Measurements from ENCODE around the gene RNF13.
A peak's percentile ranks its signal among the peaks of the same experiment; 100 is the strongest.
"Not testable (repeated sequence)": the region's sequence is repeated elsewhere in the genome, so short reads cannot be mapped to it uniquely, and the experiment has no call there.

RNF13 gene

DNA sequence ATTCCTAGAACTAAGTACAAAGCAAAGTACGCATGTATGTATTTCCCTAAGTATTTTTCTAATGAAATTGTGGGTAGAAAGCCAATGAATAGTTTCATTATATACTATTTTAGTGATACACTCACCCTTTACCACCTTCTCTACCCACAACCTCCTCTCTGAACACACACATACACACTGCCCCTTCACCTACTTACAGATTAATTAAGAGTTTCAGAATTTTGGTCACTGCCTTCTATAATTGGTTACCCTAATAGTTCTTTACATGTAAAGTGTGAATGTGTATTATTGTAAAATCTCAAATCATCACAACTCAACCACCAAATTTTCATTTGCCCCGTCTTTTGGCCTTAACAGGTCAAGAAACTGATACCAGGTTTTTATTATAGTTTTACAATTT, 150.5 kb downstream of the RNF13 start:
- DNase-seq: no peak

DNA sequence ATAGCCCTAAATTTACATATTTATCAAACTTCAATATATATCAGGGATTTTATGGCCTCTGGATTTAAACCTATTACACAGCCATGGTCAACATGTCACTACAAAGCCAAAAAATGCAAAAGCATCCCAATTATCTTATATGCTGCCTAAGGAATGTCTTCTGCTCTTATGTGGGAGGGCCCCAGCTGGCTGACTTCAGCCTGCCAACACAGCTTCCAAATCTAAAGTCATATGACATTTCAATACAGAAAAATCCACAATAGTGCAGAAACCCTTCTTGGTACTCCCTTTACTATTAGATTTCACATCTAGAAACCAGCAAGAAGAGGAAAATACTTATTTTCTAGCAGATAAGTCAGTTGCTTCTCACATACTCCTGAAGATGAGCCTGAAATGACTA, 151.3 kb downstream of the RNF13 start:
- no peak for DNase-seq

DNA sequence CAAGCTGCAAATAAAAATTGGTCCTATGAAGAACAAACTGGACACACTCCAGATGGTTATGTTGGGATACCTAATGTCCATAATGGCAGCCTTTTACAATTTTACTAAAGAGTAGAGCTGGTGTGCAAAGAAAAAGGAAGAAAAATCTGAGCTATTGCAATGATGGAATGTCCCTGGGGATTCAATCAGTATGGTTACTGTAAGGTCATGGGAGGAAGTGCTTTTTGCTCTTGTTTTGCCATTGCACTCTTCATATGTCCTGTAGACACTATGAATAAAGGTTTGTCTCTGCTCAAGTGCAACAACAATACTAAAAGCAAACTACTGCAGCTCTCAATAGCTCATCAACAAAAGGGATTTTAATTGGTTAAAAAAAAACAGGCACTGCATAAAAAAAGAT, 152.3 kb downstream of the RNF13 start:
- DNase-seq: no peak

DNA sequence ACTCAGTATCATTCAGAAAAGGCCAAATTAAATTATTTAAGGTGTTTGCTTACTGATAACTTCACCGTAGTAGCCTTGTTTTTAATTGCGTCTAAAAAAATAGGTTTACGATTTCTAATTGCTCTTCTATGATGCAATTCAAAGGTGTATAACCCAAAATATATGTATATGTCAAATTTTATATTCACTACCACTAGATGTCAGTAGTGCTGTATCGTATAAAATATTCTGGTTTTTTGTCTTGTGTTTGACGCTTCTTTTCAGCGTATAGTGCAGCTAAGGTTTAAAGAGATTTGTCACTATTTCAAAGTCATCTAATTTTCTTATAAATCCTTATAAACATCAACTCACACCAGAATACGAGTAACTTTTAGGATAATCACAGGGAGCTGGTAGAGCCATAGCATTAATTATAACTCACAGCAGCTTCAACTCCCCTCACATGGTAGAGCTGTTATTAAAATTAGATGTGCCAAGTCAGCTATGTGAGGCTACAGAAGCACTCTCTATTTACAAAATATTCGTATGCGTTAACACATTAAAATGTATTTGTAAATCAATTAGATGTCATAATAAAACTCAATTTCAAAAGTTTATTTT, 154.2 kb downstream of the RNF13 start:
- DNase-seq: peak in 3 of 6 experiments; percentile 19 to 56 (median 43)

DNA sequence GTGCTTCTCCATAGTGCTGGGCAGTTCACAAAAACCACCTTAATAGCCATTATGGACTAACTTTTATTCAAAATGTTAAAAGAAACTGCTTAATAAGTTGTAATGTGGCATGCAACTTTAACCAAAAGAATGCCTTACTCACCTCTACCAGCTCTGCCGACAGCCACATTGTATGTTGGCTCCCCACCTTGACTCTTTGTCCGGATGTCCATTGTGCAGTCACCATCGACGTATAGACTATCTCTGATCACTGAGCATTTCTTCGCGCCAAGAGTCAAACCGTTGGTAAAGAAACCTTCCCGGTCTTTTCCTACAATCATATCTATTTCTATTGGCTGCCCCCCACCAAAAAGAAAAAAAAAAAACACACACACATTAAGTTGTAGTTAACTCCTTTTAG, 155.2 kb downstream of the RNF13 start:
- DNase-seq: no peak

DNA sequence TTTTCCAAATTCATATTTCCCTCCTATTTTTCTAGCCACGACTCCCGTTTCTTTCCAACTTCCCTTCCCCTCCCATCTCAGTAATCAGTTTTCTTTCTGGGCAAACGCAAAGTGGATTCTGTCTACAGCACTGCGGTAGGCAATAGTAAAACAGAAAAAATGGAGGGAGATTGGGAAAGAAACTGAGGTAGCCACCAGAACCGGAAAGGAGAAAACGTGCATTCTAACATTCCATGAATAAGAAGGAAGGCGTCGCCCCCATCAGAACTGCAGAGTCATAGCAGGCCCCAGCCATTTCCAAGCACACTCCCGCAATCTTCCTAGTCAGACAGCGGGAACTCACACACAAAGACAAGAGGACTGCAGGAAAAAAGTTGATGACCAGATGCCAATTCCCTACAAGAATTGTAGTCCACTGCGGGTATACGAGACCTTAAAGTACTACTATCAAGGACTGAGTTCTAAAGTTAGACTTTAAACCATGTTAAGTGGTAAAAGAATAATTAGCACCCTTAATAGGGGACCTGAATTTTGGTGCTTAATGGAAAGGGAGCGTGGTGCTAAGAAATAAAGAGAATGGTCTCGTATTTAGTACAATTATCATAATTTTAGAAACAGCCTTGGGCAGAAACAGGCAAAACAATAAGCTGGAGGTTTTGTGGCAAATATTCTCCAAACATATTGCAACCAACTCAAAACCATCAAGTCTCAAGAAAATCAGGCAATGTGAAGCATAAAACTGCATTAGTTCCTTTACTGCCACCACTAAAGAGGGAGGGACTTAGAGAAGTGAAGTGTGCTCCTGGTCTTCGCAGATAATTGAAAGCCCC, 156.3 kb downstream of the RNF13 start:
- DNase-seq: no peak

DNA sequence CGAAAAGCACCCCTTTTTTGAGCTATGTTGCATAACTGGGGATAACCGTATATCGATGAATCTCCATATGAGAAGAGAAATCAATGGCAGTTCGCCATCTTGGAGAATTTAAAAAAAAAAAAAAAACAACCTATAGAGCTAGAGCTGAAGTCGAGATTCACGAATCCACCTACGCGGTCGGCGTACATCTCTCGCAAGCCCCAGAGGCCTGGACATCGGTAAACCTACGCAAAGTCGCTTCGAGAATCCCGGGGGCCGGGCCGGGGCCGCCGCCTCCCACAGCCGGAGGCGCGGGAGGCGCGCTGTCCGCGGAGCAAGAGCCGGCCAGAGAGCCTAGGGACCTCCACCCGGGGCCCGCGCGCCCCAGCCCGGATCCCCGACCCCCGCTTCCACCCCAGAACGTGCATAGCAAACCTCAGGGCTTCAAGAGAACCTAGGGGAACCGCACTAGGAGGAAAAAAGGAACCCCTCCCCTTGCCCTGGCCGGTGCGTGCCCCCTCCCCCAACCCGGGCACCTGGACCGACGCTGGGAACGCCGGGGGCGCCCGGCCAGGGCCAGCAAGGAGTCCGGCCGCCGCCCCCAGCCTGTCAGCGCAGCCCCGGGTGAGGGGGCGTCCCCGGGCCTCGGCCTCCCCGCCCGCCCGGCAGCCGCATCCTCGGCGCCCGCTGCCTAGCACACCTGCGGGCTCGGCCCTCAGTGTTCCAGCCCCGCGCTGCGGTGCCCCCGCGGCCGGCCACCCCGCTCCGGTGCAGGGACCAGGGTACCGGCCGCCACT, 157.1 kb downstream of the RNF13 start:
- peak; percentile 64 to 82 (median 72) for DNase-seq

DNA sequence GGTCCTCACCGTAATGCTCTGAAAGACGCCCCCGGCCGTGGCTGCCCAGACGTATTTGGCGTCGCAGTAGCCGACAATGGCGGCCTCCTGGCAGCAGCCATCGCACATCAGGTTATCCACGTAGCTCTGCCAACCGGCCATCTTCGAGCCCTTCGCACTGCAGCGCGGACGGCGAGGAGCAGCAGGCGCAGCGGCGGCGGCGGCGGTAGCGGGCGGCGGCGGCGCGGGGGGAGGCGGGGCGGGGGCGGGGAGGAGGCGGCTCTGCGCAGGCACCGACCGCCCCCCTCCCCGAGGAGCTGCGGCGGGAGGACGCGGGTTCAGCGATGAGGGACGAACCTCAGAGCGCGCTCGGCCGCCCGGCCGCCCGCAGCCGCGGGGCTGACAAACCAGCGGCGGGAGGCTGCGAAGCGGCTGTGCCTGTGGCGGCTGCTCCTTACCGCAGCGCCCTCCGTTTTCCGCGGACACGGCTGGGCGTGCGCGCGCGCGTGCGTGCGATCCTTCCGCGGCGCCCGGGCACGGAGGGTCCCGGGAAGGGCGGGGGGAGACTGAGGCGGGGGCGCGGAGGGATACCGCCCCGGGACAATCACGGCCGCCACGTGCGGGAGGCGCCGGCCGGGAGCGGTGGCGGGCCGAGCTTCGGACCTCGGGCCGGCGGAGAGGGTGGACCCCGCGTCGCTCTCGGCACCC, 157.8 kb downstream of the RNF13 start, which contains the start of gene PFN2:
Gene PFN2 (minus strand): TSS at position 180 of the 687 bp plus-strand sequence. CDS start 39 bp downstream, at position 141.
- DNase-seq: peak; percentile 43 to 79 (median 56)

DNA sequence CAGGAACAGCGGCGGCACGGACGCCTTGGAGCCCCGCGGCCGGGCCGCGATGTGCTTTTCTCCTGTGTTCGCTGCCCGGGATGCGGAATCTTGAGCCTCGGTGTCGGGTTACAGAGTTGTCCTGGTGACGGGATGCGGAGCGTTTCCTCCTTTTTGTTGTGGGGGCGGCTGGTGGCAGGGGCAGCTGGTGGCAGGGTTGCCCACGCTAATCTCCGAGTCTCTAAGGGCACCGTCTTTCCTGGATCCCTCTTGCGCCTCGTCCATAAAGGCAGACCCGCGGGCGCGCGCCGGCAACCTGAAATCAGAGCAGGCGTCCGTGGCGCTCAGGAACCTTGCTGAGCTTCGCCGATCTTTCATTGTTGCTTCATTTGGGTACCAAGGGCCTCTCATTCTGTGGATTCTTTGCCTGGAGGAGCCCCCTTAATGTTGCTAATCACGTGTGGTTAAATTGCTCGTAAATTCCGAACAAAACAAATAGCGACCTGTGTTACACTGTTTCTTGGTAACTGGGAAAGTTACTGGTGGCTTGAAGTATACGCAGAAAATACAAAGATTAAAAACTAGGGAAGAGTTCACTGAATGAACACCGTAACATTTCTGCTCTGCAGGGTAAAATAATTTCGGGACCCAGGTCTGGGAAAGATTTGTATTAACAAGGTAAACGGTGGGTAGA, 158.5 kb downstream of the RNF13 start:
- DNase-seq: peak; percentile 5 to 66 (median 28)

DNA sequence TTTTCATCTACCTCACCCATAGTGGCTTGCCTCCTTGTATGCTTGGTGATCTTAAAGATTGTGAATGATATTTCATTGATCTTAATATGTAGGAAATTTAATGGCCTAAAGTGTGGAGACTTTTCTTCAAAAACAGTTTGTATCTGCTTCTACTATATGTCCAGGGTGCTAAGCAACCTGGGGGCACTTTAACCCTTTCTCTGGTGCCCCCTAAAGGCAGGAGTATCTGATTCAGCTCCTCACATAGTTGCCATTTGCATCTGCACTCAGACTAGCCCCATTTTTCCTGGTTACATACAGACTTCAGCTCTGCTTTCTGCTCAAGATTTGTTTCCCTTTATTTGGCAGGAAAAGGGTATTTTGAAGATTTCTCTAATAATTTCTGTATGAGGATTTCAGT, 162.9 kb downstream of the RNF13 start:
- no peak for DNase-seq

DNA sequence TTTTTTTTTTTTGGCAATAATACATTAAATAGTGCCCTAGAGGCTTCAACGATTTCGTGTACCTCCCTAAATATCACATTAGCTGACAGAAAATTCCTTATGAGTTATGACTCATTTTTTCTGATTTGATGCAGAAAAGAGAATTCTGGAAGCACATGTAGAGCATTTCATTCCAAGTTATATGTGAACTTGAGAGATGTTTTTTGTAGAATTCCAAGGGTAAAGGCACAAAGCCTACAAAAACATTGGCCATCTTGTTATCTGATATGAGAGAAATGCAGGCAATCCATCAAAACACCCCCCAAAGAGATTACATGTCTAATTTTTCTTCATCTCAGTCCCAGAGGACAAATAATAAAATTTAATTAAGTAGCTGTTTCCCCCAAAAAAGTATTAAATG, 164.4 kb downstream of the RNF13 start:
- no peak for DNase-seq

DNA sequence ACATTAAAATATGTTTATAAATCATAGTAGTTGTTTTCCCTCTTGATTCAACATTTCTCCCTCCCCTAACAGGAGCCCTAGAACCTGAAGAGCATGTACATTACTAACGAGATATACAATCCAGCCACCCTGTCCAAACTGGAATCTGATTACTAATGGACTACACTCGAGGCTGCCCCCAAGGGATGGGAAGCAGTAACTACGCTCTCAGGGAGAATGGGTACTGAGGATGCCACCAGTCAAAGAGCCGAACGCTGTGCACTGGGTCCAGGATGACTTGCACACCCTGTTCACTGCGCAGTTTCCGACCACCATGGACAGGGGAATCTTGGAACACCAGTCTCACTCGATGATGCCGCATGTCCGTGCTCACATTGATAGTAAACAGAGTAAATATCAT, 169.0 kb downstream of the RNF13 start:
- DNase-seq: not testable (repeated sequence)

DNA sequence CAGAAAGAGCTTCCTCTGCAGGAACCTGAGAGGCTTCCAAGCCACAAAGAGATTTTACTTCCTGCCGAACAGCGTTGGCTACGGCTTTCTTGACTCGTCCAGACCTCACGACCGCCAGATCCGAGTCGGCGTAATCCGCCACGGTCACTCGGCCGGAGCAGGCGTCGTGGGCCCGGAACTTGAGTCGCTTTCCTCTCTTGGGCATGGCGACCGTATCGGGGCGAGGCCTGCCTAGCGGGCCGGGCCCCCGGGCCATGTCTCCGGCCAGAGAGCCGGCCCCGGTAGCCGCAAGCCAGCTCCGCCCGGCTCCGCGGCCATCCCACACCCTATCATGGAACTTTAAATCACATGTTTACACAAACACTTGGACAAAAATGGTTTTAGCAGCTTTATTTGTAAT, 170.0 kb downstream of the RNF13 start:
- not testable (repeated sequence) for DNase-seq

DNA sequence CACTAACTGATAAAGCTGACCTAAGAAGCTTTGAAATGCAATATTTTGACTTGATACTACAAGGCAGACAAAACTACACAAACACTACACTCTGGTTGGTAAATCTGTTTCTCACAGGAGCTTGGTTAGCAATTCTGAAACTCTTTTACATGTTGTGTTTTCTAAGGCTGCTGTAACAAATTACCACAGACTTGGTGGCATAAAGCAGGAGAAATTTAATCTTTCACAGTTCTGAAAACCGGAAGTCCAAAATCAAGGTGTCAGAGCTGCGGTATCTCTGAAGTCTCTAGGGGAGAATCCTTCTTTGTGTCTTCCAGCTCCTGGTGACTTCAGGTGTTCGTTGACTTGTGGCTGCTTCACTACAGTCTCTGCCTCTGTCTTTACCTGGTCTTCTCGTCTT, 170.6 kb downstream of the RNF13 start:
- no peak for DNase-seq

DNA sequence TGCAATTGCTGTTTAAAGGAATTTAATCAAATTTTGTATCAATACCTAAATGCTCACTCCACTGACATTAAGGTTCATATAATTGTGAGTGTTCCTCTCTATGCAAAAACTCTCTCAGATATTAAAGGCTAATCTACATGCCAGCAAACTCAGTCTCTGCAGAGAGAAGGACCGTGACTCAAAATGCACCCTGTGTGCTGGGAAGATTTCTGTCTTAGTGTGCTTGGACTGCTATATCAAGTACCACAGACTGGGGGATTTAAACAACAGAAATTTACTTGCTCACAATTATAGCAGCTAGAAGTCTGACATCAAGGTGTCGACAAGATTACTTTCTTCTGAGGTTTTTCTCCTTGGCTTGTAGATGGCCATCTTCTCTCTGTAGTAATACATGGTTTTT, 176.3 kb downstream of the RNF13 start:
- DNase-seq: no peak

DNA sequence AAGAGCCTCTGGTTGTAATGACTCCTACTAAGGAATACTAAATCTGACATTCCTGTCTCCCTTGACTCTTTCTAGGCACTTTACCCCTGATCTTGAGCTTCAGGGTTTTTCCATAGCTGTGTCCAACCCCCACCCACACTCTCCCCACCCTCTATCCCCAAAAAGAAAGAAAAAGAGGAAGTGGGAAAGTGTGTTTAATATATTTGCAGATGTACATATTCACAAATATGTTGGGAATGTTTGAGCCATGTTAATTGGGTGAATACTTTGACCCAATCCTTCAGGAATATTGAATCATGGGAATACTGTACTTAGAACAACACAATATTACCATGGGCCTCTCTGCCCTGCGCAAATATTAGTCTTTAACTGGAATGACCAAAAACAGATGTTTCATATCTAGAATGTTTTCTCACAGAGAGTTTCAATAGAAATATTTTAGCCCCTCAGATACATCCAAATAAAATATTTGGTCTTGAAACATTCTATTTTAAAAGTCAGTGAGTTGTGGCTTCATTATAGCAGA, 177.5 kb downstream of the RNF13 start:
- DNase-seq: no peak

DNA sequence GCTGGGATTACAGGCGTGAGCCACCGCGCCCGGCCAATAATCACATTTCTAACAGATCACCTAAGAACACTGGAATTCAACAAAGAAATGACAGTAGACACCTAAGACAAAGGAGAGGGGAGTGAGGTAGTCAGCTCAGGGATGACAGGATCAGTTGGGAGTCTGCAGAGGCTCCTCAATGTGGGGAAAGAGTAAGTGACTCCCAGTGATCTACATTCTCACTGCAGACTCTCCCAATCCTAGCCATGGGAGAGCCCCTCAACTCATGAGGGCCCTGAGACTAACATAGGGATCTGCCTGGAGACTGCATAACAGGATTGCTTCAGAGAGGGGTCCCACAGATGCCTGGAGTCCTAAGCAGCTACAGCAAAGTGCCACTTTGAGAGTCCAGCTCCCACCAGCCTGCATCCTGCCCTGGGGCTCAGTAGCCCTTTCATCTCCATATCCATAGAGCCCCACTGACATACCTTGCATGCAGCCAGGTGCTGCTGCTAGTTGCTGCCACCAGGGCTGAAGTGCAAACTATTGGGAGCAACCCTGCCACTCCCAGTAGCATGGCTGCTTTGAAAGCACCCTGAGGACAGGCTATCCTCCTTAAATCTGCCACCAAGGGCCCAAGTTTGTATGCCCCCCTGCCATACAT, 179.5 kb downstream of the RNF13 start:
- DNase-seq: no peak

DNA sequence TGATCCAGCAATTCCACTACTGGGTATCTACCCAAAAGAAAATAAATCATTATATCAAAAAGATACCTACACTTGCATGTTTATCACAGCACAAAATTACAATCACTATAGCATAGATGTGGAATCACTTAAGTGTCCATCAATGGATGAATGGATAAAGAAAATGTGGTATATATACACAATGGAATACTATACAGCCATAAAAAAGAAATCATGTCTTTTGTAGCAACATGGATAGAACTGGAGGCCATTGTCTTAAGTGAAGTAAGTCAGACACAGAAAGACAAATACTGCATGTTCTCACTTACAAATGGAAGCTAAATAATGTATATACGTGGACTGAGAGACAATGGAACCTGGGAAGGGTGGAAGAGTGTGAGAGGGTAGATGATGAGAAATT, 185.9 kb downstream of the RNF13 start:
- no peak for DNase-seq

DNA sequence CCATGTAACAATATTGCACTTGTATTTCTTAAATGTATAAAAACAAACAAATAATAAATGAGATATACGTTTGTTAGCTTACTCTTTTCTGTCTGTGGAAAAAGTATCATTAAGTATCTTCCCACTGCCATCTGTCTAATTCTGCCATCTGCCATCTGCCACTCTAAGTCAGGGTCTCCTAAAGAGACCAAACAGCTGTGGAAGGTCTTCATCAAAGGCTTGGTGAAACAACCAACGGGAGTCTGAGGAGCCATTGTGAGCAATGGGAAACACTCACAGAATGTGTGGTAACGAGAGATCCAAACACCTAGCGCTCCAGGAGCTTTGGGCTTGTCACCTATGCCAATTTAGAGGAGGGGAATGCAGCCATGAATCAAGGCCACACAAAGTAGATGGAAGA, 186.4 kb downstream of the RNF13 start:
- DNase-seq: no peak

DNA sequence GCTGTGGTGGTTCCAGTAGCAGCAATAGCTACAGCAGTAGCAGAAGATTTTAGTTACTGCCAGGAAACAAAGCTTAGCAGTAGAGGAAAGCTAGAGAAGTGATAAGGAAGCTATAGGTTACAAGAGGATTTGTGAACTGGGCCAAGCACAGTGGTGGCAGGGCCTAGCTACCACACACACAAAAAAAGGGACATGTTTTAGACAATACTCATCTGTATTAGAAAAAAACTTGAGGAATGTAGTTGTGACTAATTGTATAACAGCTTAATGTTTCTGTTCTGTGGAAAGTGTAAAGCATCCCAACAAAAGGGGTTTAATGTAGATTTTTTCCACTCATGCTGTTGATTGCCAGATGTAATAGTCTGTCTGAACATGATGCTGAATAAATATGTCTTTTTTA, 187.6 kb downstream of the RNF13 start:
- DNase-seq: no peak

DNA sequence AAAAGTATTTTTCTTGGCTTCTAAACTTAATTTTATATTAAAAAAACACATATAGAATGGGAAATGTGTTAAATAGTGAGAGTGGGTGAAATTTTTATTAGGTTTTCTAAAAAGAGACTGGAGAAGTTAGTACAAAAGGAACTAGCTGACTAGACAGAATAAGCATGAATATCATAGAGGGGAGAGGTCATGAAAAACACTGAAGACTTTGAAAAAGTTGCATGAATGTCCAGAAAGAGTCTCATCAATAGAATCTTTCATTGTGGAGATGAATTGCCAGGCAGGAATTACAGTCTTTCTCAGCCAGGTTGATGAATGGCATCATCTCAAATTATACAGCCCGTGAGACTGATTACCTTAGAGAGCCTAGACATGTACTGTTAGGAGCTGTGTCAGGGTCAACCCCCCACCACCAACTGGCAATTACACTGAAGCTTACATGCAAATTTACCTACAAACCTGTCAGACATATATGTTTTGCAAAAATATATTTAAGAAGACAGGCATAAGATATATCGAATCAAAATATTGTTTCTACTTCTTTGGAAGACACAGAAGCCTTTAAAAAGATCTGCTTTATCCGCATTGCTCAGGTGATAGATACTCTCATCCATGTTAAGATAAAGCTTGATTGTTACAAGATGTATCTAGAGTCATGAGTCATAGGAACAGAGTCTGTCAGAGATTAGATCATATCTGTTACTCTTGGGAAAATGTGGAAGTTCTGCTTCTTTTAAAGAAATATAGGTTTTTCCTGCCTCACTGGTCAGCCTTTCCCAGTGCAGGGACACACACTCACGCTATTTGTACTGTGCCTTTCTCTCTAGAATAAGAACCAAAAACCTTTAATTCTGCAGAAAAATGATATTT, 192.5 kb downstream of the RNF13 start:
- DNase-seq: no peak

All from stimulated activated naive CD4-positive, alpha-beta T cell (primary cell).